Large intestine (tissue), 12 donors: ENCODE results near the gene CPVL. TPM values are rescaled to one million over a fixed set of nuclear protein-coding genes. Genes with fewer than 3 reads are reported as not detected.

Experiments used
- DNase-seq, 2 donors: peaks; one replicate each; pipeline versions ENCODE4 v3.0.0 to v3.0.0-alpha.2; 2013
- H3K27ac ChIP-seq: one replicate; pipeline ENCODE4 v1.5.1; 2013; ENCODE audit warnings: low read length
- H3K27me3 ChIP-seq: 2 replicates; pipeline ENCODE4 v1.6.1; 2013; ENCODE audit warnings: low read length; ENCODE audit not compliant: control insufficient read depth, insufficient read depth
- H3K36me3 ChIP-seq: 2 replicates; pipeline ENCODE4 v1.6.1; 2013; ENCODE audit warnings: low read length; ENCODE audit not compliant: control insufficient read depth, insufficient read depth
- H3K4me1 ChIP-seq: one replicate; pipeline ENCODE4 v1.6.1; 2013; ENCODE audit warnings: low read length; ENCODE audit not compliant: control insufficient read depth, insufficient read depth
- H3K4me3 ChIP-seq: one replicate; pipeline ENCODE4 v1.5.1; 2013; ENCODE audit warnings: low read length
- H3K9me3 ChIP-seq: one replicate; pipeline ENCODE4 v1.6.1; 2013; ENCODE audit warnings: mild to moderate bottlenecking, low read depth, low read length, moderate library complexity; ENCODE audit not compliant: control insufficient read depth
- WGBS: methylation state at CpG from one replicate; pipeline ENCODE4 v1.1.5; 2013; ENCODE audit warnings: low lambda C conversion rate; ENCODE audit not compliant: insufficient coverage; 5-methylcytosine and 5-hydroxymethylcytosine counted together
- long read RNA-seq, 11 donors: transcript quantifications; one replicate each; lab custom pipeline, GENCODE V29; 2026
- polyA plus RNA-seq: library from polyadenylated mRNA; unstranded; fragments of 120-200 nt; gene quantifications from one replicate; pipeline ENCODE4 v1.2.1, GENCODE V29; 2013

Gene CPVL
- polyA plus RNA-seq: 333 TPM
- long read RNA-seq, donor 1, transcript CPVL-201 (13 exons, 2,091 nt): major isoform, 77 of 108 reads
- long read RNA-seq, donor 1, partial matches to known transcripts: 31 of 108 reads
- long read RNA-seq, donor 1, other reads (novel, unspliced or antisense): 0 of 108 reads
- long read RNA-seq, donor 2, transcript CPVL-202 (13 exons, 1,739 nt): minor isoform, 7 of 324 reads
- long read RNA-seq, donor 2, transcript CPVL-201 (13 exons, 2,091 nt): major isoform, 156 of 324 reads
- long read RNA-seq, donor 2, partial matches to known transcripts: 138 of 324 reads
- long read RNA-seq, donor 2, other reads (novel, unspliced or antisense): 22 of 324 reads
- long read RNA-seq, donor 3, transcript CPVL-202 (13 exons, 1,739 nt): minor isoform, 7 of 311 reads
- long read RNA-seq, donor 3, transcript CPVL-201 (13 exons, 2,091 nt): major isoform, 145 of 311 reads
- long read RNA-seq, donor 3, partial matches to known transcripts: 129 of 311 reads
- long read RNA-seq, donor 3, other reads (novel, unspliced or antisense): 28 of 311 reads
- long read RNA-seq, donor 4, transcript CPVL-201 (13 exons, 2,091 nt): major isoform, 9 of 9 reads
- long read RNA-seq, donor 4, partial matches to known transcripts: 0 of 9 reads
- long read RNA-seq, donor 4, other reads (novel, unspliced or antisense): 0 of 9 reads
- long read RNA-seq, donor 5, transcript CPVL-201 (13 exons, 2,091 nt): major isoform, 7 of 7 reads
- long read RNA-seq, donor 5, partial matches to known transcripts: 0 of 7 reads
- long read RNA-seq, donor 5, other reads (novel, unspliced or antisense): 0 of 7 reads
- long read RNA-seq, donor 6, transcript CPVL-201 (13 exons, 2,091 nt): major isoform, 129 of 224 reads
- long read RNA-seq, donor 6, partial matches to known transcripts: 88 of 224 reads
- long read RNA-seq, donor 6, other reads (novel, unspliced or antisense): 6 of 224 reads
- long read RNA-seq, donor 7, transcript CPVL-201 (13 exons, 2,091 nt): major isoform, 9 of 9 reads
- long read RNA-seq, donor 7, partial matches to known transcripts: 0 of 9 reads
- long read RNA-seq, donor 7, other reads (novel, unspliced or antisense): 0 of 9 reads
- long read RNA-seq, donor 8, transcript CPVL-202 (13 exons, 1,739 nt): minor isoform, 5 of 246 reads
- long read RNA-seq, donor 8, transcript CPVL-201 (13 exons, 2,091 nt): major isoform, 109 of 246 reads
- long read RNA-seq, donor 8, partial matches to known transcripts: 106 of 246 reads
- long read RNA-seq, donor 8, other reads (novel, unspliced or antisense): 25 of 246 reads
- long read RNA-seq, donor 9, transcript CPVL-201 (13 exons, 2,091 nt): major isoform, 115 of 271 reads
- long read RNA-seq, donor 9, partial matches to known transcripts: 145 of 271 reads
- long read RNA-seq, donor 9, other reads (novel, unspliced or antisense): 7 of 271 reads
- long read RNA-seq, donor 10, transcript CPVL-201 (13 exons, 2,091 nt): major isoform, 148 of 250 reads
- long read RNA-seq, donor 10, transcript CPVL-202 (13 exons, 1,739 nt): minor isoform, 6 of 250 reads
- long read RNA-seq, donor 10, partial matches to known transcripts: 91 of 250 reads
- long read RNA-seq, donor 10, other reads (novel, unspliced or antisense): 5 of 250 reads
- long read RNA-seq, donor 11, transcript CPVL-201 (13 exons, 2,091 nt): major isoform, 78 of 117 reads
- long read RNA-seq, donor 11, partial matches to known transcripts: 36 of 117 reads
- long read RNA-seq, donor 11, other reads (novel, unspliced or antisense): 0 of 117 reads

DNA sequence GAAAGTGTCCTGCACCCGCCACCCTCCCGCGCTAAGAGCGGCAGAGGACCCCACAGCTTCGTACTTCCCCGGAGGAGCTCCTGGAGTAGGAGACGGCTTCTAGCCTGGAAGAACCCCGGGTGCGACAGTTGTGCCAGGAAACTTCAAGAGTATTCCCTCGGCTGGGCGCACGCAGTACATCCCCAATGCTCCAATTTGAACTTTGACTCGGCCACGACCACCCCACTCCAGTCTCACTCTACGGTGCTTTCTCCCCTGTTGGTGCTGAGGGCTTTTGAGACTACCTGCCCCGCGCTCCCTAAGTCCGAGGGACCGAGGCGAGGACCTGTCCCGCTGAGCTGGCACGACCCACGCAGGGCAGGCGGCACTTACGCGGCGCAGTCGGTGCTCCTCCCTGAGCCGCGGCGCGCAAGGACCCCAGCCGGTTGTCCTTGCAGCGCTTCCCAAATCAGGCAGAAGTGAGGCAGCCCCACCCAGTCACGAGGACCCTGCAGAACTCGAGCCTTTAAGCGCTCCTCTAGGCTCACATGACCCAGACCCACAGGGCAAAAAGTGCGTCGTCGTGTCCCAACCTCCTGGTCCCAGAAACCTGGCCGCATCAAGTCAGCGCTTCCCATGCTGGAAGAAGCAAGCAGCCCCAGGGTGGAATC, at the start of gene CPVL:
CPVL (minus strand) TSS at position 481 of the 650 bp plus-strand sequence. CDS start 25,476 bp downstream, outside the sequence.
- Histone ChIP-seq H3K27ac (peak within 1 kb of the TSS; percentile 74), H3K9me3 (no peaks in the 10 kb centered on the region), H3K4me1 (peaks cover 36% of the 10 kb centered on the region), H3K4me3 (peak within 1 kb of the TSS; percentile 73), H3K27me3 (no peaks in the 10 kb centered on the region), H3K36me3 (no peaks in the 10 kb centered on the region)
- peak; percentile 64 to 85 for DNase-seq
- no CpG with 5 or more reads among the region's 42 CpGs for WGBS

DNA sequence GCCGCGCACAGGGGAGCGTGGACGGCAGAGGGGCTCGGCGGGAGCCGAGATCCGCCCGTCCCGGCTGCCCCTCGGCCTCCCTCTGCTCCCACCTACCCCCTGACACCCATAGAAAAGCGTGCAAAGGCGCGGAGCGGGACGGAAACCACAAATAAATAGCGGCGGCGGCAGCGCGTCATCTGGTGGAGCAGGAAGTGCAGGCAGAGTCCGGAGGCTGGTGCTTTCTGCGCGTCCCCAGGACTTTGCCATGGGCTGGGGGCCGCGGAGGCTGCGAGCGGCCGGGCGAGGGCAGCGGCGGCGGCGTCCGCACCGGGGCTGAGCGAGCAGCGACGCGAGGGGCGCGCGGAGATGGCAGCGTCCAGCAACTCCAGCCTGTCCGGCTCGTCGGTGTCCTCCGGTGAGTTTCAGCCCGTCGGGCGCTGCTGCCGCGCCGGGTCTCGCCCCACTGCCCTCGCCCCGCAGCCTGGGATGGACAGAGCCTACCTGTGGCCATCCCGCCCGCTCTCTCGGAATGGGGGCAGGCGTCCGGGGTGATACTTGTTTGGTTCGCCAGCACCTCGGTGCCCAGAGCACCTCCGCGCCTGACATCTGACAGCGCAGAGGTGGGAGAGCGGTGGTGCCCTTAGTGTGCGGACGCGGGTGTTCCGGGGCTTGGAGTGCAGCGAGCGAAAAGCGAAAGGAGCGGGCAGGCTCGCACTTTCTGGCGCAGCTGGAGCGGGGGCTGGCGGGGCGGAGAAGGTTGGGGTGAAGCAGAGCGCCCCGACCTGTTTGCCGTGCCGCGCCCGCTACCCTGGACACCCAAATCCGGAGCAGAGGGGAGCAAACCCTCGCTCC, 48.5 kb upstream of the CPVL start, which contains the start of gene CHN2:
CHN2 (plus strand) TSS at position 182 of the 834 bp plus-strand sequence.
- Histone ChIP-seq H3K9me3 (peaks cover 3% of the 10 kb centered on the region), H3K27ac (peak within 1 kb of the TSS; percentile 74), H3K27me3 (peaks cover 3% of the 10 kb centered on the region), H3K4me1 (peaks cover 28% of the 10 kb centered on the region), H3K4me3 (peak within 1 kb of the TSS; percentile 86), H3K36me3 (no peaks in the 10 kb centered on the region)
- DNase-seq: peak; percentile 64 to 87
- WGBS: no CpG with 5 or more reads among the region's 89 CpGs

DNA sequence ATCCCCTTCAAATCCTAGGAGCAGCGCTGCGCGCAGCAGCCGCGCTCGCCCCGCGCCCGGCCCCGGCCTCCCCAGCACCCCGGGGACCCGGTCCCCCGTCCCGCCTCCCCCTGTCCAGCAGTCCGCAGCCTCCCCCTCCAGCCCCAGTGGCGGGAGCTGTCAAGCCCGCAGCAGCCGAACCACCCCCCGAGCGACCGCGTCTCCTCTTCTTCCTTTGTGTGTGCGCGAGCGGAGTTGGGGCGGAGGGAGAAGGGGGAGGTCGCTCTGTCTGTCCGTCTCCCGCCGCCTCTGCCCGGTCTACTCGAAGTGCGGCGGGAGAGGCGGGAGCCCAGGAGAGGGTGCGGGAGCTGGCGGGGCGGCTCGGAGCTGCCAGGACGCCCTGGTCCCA, 47.9 kb upstream of the CPVL start:
- Histone ChIP-seq H3K27ac (peak overlapping the region; percentile 74), H3K27me3 (peaks cover 3% of the 10 kb centered on the region), H3K4me1 (peaks cover 32% of the 10 kb centered on the region), H3K36me3 (no peaks in the 10 kb centered on the region), H3K9me3 (peaks cover 3% of the 10 kb centered on the region), H3K4me3 (peak overlapping the region; percentile 86)
- no peak for DNase-seq
- WGBS: no CpG with 5 or more reads among the region's 40 CpGs

DNA sequence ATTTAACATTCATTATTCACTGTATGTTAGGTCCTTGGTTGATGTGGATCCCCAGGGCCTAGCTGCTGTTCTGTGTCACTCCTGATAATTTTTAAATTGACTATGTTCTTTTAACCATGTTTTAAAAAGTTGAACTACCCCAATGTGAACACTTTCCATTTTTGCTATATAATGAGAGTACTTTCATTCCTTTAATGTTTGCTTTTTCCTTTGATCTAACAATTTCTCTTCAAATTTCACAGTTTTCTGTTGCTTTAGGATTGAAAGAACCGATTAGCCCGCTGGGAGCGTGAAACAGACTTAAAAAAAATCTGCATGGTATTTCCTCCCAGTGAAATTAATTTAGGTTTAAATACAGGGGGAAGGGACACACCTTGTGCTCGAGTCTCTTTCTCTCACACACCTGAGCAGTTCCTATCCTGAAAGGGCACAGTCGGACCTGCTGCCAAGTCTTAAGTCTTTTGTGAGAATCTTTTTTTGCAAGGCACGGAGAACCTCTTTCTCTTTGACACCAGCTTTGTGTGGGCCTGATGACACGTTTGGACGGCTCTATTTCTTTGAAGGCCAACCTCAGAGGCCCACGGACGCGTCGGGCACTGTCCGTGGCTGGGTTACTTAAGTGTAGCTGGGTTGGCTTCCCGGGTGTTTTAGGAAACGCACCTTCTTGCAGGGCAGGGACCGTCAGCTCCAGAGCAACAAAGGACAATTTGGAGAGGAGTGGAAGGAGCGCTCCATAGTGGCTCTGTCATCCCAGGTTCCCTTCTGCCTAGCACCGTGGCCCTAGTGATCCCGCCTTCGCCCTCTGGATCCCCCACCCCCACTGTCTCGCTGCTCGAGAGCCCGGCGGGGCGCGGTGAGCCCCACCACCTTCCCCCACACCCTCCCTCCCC, 47.2 kb upstream of the CPVL start:
- H3K4me1 ChIP-seq: peaks cover 32% of the 10 kb centered on the region
- DNase-seq: peak in 1 of 2 donors; percentile 48
- 92% methylated on average over 2 of the region's 26 CpGs for WGBS
- no peaks in the 10 kb centered on the region for H3K36me3 ChIP-seq
- peaks cover 3% of the 10 kb centered on the region for H3K9me3 ChIP-seq
- H3K4me3 ChIP-seq: peak overlapping the region; percentile 86
- H3K27me3 ChIP-seq: peaks cover 3% of the 10 kb centered on the region
- H3K27ac ChIP-seq: no peak overlapping the region

DNA sequence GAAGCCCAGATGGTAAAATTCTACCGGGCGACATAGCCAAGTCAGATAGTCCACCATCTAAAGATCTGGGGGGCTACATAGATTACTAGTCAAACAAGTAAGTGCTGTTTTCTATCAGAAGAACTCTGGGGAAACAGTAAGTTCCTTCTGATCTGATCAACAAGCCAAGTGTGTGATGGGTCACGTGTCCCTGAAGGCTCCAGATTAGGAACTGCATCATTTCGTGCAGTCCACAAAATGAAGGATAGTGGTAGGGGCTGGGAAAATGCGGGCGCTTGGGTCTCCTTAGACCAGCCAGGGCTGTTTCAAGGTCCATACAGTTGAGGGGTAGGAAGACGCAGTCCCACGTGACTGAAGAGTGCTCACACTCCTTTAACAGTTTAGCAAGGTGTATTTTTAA, 46.5 kb upstream of the CPVL start:
- Histone ChIP-seq H3K4me1 (peaks cover 32% of the 10 kb centered on the region), H3K4me3 (no peak overlapping the region), H3K27me3 (peaks cover 3% of the 10 kb centered on the region), H3K36me3 (no peaks in the 10 kb centered on the region), H3K27ac (no peak overlapping the region), H3K9me3 (peaks cover 3% of the 10 kb centered on the region)
- no peak for DNase-seq
- WGBS: no CpG with 5 or more reads among the region's 8 CpGs

DNA sequence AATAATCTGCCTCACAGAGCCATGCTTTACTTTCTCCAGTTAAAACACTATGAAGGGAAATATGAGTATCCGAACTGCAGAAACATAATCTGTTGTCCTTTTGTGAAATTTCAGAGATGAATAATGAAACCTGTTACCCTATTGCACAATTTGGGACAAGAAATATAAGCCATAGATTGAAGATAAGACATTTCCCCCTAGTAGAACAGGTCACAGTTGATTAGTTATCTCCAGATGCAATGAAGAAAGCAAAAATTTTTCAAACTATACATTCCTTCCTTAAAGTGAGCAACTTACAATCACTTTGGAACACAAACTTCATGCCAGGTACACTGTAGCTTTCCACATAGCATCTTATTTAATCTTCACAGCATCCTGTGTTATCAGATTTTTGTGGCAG, 46.0 kb upstream of the CPVL start:
- Histone ChIP-seq H3K27ac (no peak overlapping the region), H3K4me3 (no peak overlapping the region), H3K9me3 (peaks cover 3% of the 10 kb centered on the region), H3K27me3 (peaks cover 3% of the 10 kb centered on the region), H3K36me3 (no peaks in the 10 kb centered on the region), H3K4me1 (peaks cover 32% of the 10 kb centered on the region)
- DNase-seq: no peak
- 67% methylated on average over 1 of the region's 1 CpG for WGBS

DNA sequence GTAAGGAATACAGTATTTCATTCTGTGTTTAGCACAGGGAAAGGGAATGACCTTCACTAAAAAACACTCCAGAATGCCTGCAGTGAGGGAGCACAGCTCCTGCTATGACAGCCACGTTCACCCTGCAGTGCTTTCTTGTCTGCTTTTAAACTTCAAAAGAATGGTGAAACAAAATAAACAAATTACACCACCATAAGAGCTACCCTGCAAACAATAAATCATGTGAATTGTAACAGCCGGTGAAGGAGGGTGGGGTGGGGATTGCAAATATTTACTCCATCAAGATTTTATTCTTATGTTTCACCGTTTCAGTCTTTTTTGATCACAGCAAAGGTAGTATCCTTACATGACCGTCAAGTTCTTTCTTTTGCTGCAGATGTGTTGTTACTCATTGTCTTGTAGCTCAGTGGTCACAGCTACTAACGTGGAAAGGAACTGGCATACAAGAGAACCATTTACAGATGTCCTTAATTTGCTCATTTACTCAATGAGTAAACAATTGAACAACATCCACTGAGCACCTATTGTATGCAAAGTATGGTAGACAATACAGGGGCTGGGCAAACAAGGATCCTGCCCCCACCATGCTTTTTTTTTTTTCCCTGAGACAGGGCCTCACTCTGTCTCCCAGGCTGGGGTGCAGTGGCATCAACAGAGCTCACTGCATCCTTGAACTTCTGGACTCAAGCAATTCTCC, 44.2 kb upstream of the CPVL start:
- Histone ChIP-seq H3K9me3 (peaks cover 3% of the 10 kb centered on the region), H3K27ac (peak overlapping the region; percentile 47), H3K27me3 (peaks cover 3% of the 10 kb centered on the region), H3K36me3 (no peaks in the 10 kb centered on the region), H3K4me3 (no peak overlapping the region), H3K4me1 (peaks cover 23% of the 10 kb centered on the region)
- no CpG with 5 or more reads among the region's 5 CpGs for WGBS
- peak in 1 of 2 donors; percentile 65 for DNase-seq
